Posterior vena cava (tissue), 2 donors: ENCODE results near the gene FBXL16. TPM values are rescaled to one million over a fixed set of nuclear protein-coding genes. Genes with fewer than 3 reads are reported as not detected.
"Not testable (repeated sequence)": the region's sequence is repeated elsewhere in the genome, so short reads cannot be mapped to it uniquely, and the experiment has no call there.

Experiments
- DNase-seq: peaks from one replicate; pipeline ENCODE4 v3.0.0-alpha.2; 2020; ENCODE audit warnings: low spot score
- intact Hi-C, 2 donors: fragments of 100-400 bp; cut with DNase I; formaldehyde crosslinking; loops; one replicate each; pipeline versions ENCODE4 v1.14.1 to v1.14.2; 2022 to 2023
- long read RNA-seq, 2 donors: library from polyadenylated mRNA; unstranded; transcript quantifications; one replicate each; pipeline ENCODE4 v2.0.0, GENCODE V29; 2020 to 2021
- total RNA-seq, 2 donors: library from RNA; stranded (reverse); fragmentation: NEBNext Ultra II Directional; extraction: Animal tissue kit (Norgen Biotek cat#: 25700); gene quantifications; one replicate each; pipeline ENCODE4 v1.2.1, GENCODE V29; 2021
- donor health status: DM: yes; HTN: yes; CAD: no.
- donor health status: DM: yes; HTN: yes; CAD: no.

Gene FBXL16
- total RNA-seq: not detected
- long read RNA-seq, donor 1, partial matches to known transcripts: 0 of 1 reads
- long read RNA-seq, donor 1, other reads (novel, unspliced or antisense): 1 of 1 reads
- long read RNA-seq, donor 2: 0 reads

GRCh38 chr16:705431-706188 lies at the start of gene FBXL16:
TSS of gene FBXL16 (minus strand) at chr16:705801. CDS start at chr16:697405, 8,396 bp downstream.
- no peak for DNase-seq
- intact Hi-C loops: no loop called here

GRCh38 chr16:754656-755055 lies 49.1 kb upstream of the FBXL16 start:
- DNase-seq: no peak
- intact Hi-C loops: no loop called here

GRCh38 chr16:754121-754607 lies 48.6 kb upstream of the FBXL16 start:
- DNase-seq, intact Hi-C loops: not testable (repeated sequence)

GRCh38 chr16:752007-752312 lies 46.4 kb upstream of the FBXL16 start:
- DNase-seq: no peak
- intact Hi-C loops: no loop called here

- intact Hi-C loops: no loop called here
- DNase-seq: no peak
Measured at GRCh38 chr16:751152-752006, 45.8 kb upstream of the FBXL16 start.

GRCh38 chr16:750485-750884 lies 44.9 kb upstream of the FBXL16 start:
- intact Hi-C loops: no loop called here
- DNase-seq: no peak

- no peak for DNase-seq
Measured at GRCh38 chr16:749010-749409, 43.4 kb upstream of the FBXL16 start.

GRCh38 chr16:747978-748746 lies 42.6 kb upstream of the FBXL16 start:
- intact Hi-C loops: no loop called here

More at GRCh38 chr16:749010-749409, 43.4 kb upstream of the FBXL16 start:
- intact Hi-C loops: no loop called here

GRCh38 chr16:746637-747036 lies 41.0 kb upstream of the FBXL16 start:
- DNase-seq: no peak
- intact Hi-C loops: no loop called here

More at GRCh38 chr16:747978-748746, 42.6 kb upstream of the FBXL16 start:
- DNase-seq: no peak

GRCh38 chr16:745739-746138 lies 40.1 kb upstream of the FBXL16 start:
- no peak for DNase-seq
- intact Hi-C loops: no loop called here

GRCh38 chr16:743794-744500 lies 38.3 kb upstream of the FBXL16 start:
- intact Hi-C loops: no loop called here
- DNase-seq: no peak

GRCh38 chr16:742894-743293 lies 37.3 kb upstream of the FBXL16 start:
- DNase-seq, intact Hi-C loops: not testable (repeated sequence)

- intact Hi-C loops: no loop called here
- DNase-seq: no peak
Measured at GRCh38 chr16:741986-742629, 36.5 kb upstream of the FBXL16 start.

GRCh38 chr16:740764-741505 lies 35.3 kb upstream of the FBXL16 start, which contains the start of gene CIAO3:
TSS of gene CIAO3 (minus strand) at chr16:740997. CDS start at chr16:740985, 12 bp downstream.
- peak; percentile 97 for DNase-seq
- intact Hi-C loops: no loop called here

- DNase-seq: no peak
- intact Hi-C loops: no loop called here
Measured at GRCh38 chr16:740459-740763, 34.8 kb upstream of the FBXL16 start.

- intact Hi-C loops: no loop called here
- no peak for DNase-seq
Measured at GRCh38 chr16:739560-740458, 34.2 kb upstream of the FBXL16 start.

- intact Hi-C loops: no loop called here
- DNase-seq: no peak
Measured at GRCh38 chr16:736936-737481, 31.4 kb upstream of the FBXL16 start.
